Neural cell (in vitro differentiated cells): ENCODE measurements around the gene AUNIP.
A peak's percentile ranks its signal among the peaks of the same experiment; 100 is the strongest.

Source experiments
- CTCF ChIP-seq: fragments of 450-650 bp; IDR thresholded peaks from 2 replicates; pipeline ENCODE4 v1.5.1; 2014; ENCODE audit warnings: antibody characterized with exemption, mild to moderate bottlenecking, moderate library complexity; ENCODE audit not compliant: poor library complexity, severe bottlenecking
- EP300 ChIP-seq: fragments of 450-650 bp; conservative IDR thresholded peaks from 2 replicates; pipeline ENCODE4 v1.6.1; 2014; ENCODE audit warnings: antibody characterized with exemption, mild to moderate bottlenecking, moderate library complexity; ENCODE audit not compliant: poor library complexity, severe bottlenecking
- EZH2 ChIP-seq: fragments of 200-600, 300-800 bp; shearing (Covaris generic), sonication (generic); IDR thresholded peaks from 2 replicates; pipeline ENCODE4 v1.6.1; 2014; ENCODE audit warnings: antibody characterized with exemption, low read length, borderline replicate concordance, mild to moderate bottlenecking; ENCODE audit not compliant: insufficient read depth, poor library complexity, severe bottlenecking
- MXI1 ChIP-seq: fragments of 450-650 bp; conservative IDR thresholded peaks from 2 replicates; pipeline ENCODE4 v1.6.1; 2014; ENCODE audit warnings: antibody characterized with exemption, mild to moderate bottlenecking; ENCODE audit not compliant: poor library complexity, severe bottlenecking
- POLR2AphosphoS5 ChIP-seq: IDR thresholded peaks from 2 replicates; pipeline ENCODE4 v1.6.1; 2012
- RAD21 ChIP-seq: fragments of 450-650 bp; conservative IDR thresholded peaks from 2 replicates; pipeline ENCODE4 v1.6.1; 2014; ENCODE audit warnings: antibody characterized with exemption, mild to moderate bottlenecking, moderate library complexity
- REST ChIP-seq: IDR thresholded peaks from 2 replicates; pipeline ENCODE4 v1.6.1; 2012; ENCODE audit warnings: borderline replicate concordance
- SMC3 ChIP-seq: fragments of 450-650 bp; conservative IDR thresholded peaks from 2 replicates; pipeline ENCODE4 v1.6.1; 2014; ENCODE audit warnings: antibody characterized with exemption, mild to moderate bottlenecking, moderate library complexity; ENCODE audit not compliant: poor library complexity
- TAF1 ChIP-seq: IDR thresholded peaks from 2 replicates; pipeline ENCODE4 v1.6.1; 2012; ENCODE audit warnings: low read depth

- peak; percentile 40 for TF ChIP-seq POLR2AphosphoS5
- peak; percentile 99 for TF ChIP-seq CTCF
- TF ChIP-seq REST: no peak
- TF ChIP-seq RAD21: peak; percentile 98
- no peak for TF ChIP-seq TAF1
- TF ChIP-seq EP300: peak; percentile 42
- TF ChIP-seq EZH2: no peak
- TF ChIP-seq SMC3: peak; percentile 96
- peak; percentile 52 for TF ChIP-seq MXI1
These were observed 36.2 kb upstream of the AUNIP start for GRCh38 chr1:25895365-25895990.
